ENCODE data around the gene NDST1.

NDST1 gene

GRCh38 chr5:150560401-150561191 is 52.7 kb downstream of the NDST1 start:
- Mint-ChIP-seq H3K27me3 (peaks cover 2% of the 10 kb centered on the region), H3K4me1 (no peaks in the 10 kb centered on the region), H3K9me3 (no peaks in the 10 kb centered on the region), H3K36me3 (no peaks in the 10 kb centered on the region), H3K27ac (no peak overlapping the region), H3K4me3 (no peak overlapping the region)
- DNase-seq (ENCODE audit: low spot score in 2 of 2), result peak; percentile 92
- ATAC-seq (ENCODE audit: low read depth), result peak; percentile 99

GRCh38 chr5:150561192-150561512 is 53.2 kb downstream of the NDST1 start:
- Mint-ChIP-seq H3K27me3 (peaks cover 2% of the 10 kb centered on the region), H3K4me1 (no peaks in the 10 kb centered on the region), H3K27ac (no peak overlapping the region), H3K36me3 (no peaks in the 10 kb centered on the region), H3K9me3 (no peaks in the 10 kb centered on the region), H3K4me3 (no peak overlapping the region)
- DNase-seq (ENCODE audit: low spot score in 2 of 2), result no peak
- ATAC-seq (ENCODE audit: low read depth), result no peak

- no peak for DNase-seq (ENCODE audit: low spot score in 2 of 2)
- Mint-ChIP-seq H3K27me3 (peaks cover 2% of the 10 kb centered on the region), H3K9me3 (no peaks in the 10 kb centered on the region), H3K27ac (no peak overlapping the region), H3K4me3 (no peak overlapping the region), H3K36me3 (no peaks in the 10 kb centered on the region), H3K4me1 (no peaks in the 10 kb centered on the region)
- ATAC-seq (ENCODE audit: low read depth), result no peak
These were observed 53.8 kb downstream of the NDST1 start for GRCh38 chr5:150561571-150562275.

- H3K4me1 Mint-ChIP-seq, result no peaks in the 10 kb centered on the region
- H3K27ac Mint-ChIP-seq, result no peak overlapping the region
- ATAC-seq (ENCODE audit: low read depth) (no peak), DNase-seq (ENCODE audit: low spot score in 2 of 2) (peak in 1 of 2 donors; percentile 32)
- H3K36me3 Mint-ChIP-seq, result no peaks in the 10 kb centered on the region
- H3K9me3 Mint-ChIP-seq, result no peaks in the 10 kb centered on the region
- peaks cover 2% of the 10 kb centered on the region for H3K27me3 Mint-ChIP-seq
- H3K4me3 Mint-ChIP-seq, result no peak overlapping the region
These were observed 54.9 kb downstream of the NDST1 start for GRCh38 chr5:150562832-150563231.

GRCh38 chr5:150565868-150566267 is 57.9 kb downstream of the NDST1 start:
- Mint-ChIP-seq H3K27me3 (no peaks in the 10 kb centered on the region), H3K4me3 (no peak overlapping the region), H3K9me3 (no peaks in the 10 kb centered on the region), H3K4me1 (no peaks in the 10 kb centered on the region), H3K27ac (no peak overlapping the region), H3K36me3 (no peaks in the 10 kb centered on the region)
- DNase-seq (ENCODE audit: low spot score in 2 of 2) (no peak), ATAC-seq (ENCODE audit: low read depth) (no peak)

- no peak overlapping the region for H3K4me3 Mint-ChIP-seq
- no peaks in the 10 kb centered on the region for H3K27me3 Mint-ChIP-seq
- H3K36me3 Mint-ChIP-seq, result no peaks in the 10 kb centered on the region
- DNase-seq (ENCODE audit: low spot score in 2 of 2), result no peak
- H3K9me3 Mint-ChIP-seq, result no peaks in the 10 kb centered on the region
- H3K27ac Mint-ChIP-seq, result no peak overlapping the region
- H3K4me1 Mint-ChIP-seq, result no peaks in the 10 kb centered on the region
- no peak for ATAC-seq (ENCODE audit: low read depth)
These were observed 59.2 kb downstream of the NDST1 start for GRCh38 chr5:150567031-150567717.

- H3K27me3 Mint-ChIP-seq, result no peaks in the 10 kb centered on the region
- H3K4me1 Mint-ChIP-seq, result no peaks in the 10 kb centered on the region
- no peak overlapping the region for H3K4me3 Mint-ChIP-seq
- DNase-seq (ENCODE audit: low spot score in 2 of 2) (no peak), ATAC-seq (ENCODE audit: low read depth) (no peak)
- H3K9me3 Mint-ChIP-seq, result no peaks in the 10 kb centered on the region
- no peak overlapping the region for H3K27ac Mint-ChIP-seq
- no peaks in the 10 kb centered on the region for H3K36me3 Mint-ChIP-seq
These were observed 60.7 kb downstream of the NDST1 start for GRCh38 chr5:150568663-150569062.

- Mint-ChIP-seq H3K27ac (no peak overlapping the region), H3K36me3 (no peaks in the 10 kb centered on the region), H3K27me3 (no peaks in the 10 kb centered on the region), H3K4me1 (no peaks in the 10 kb centered on the region), H3K4me3 (no peak overlapping the region), H3K9me3 (no peaks in the 10 kb centered on the region)
- ATAC-seq (ENCODE audit: low read depth), result no peak
- DNase-seq (ENCODE audit: low spot score in 2 of 2), result no peak
These were observed 62.4 kb downstream of the NDST1 start for GRCh38 chr5:150570333-150570732.

GRCh38 chr5:150571836-150572235 is 63.9 kb downstream of the NDST1 start:
- Mint-ChIP-seq H3K36me3 (no peaks in the 10 kb centered on the region), H3K27me3 (no peaks in the 10 kb centered on the region), H3K27ac (no peak overlapping the region), H3K4me3 (no peak overlapping the region), H3K9me3 (no peaks in the 10 kb centered on the region), H3K4me1 (no peaks in the 10 kb centered on the region)
- no peak for DNase-seq (ENCODE audit: low spot score in 2 of 2)
- ATAC-seq (ENCODE audit: low read depth), result no peak

GRCh38 chr5:150573216-150573615 is 65.3 kb downstream of the NDST1 start:
- Mint-ChIP-seq H3K4me1 (no peaks in the 10 kb centered on the region), H3K27ac (no peak overlapping the region), H3K4me3 (no peak overlapping the region), H3K36me3 (no peaks in the 10 kb centered on the region), H3K27me3 (no peaks in the 10 kb centered on the region), H3K9me3 (no peaks in the 10 kb centered on the region)
- no peak for DNase-seq (ENCODE audit: low spot score in 2 of 2)
- ATAC-seq (ENCODE audit: low read depth), result no peak

GRCh38 chr5:150573867-150574817 is 66.2 kb downstream of the NDST1 start:
- no peaks in the 10 kb centered on the region for H3K36me3 Mint-ChIP-seq
- no peak for ATAC-seq (ENCODE audit: low read depth)
- DNase-seq (ENCODE audit: low spot score in 2 of 2), result no peak
- no peaks in the 10 kb centered on the region for H3K9me3 Mint-ChIP-seq
- H3K4me3 Mint-ChIP-seq, result no peak overlapping the region
- H3K27me3 Mint-ChIP-seq, result no peaks in the 10 kb centered on the region
- no peaks in the 10 kb centered on the region for H3K4me1 Mint-ChIP-seq
- no peak overlapping the region for H3K27ac Mint-ChIP-seq

GRCh38 chr5:150574818-150575547 is 67.1 kb downstream of the NDST1 start:
- Mint-ChIP-seq H3K4me3 (no peak overlapping the region), H3K27me3 (no peaks in the 10 kb centered on the region), H3K9me3 (no peaks in the 10 kb centered on the region), H3K27ac (no peak overlapping the region), H3K4me1 (no peaks in the 10 kb centered on the region), H3K36me3 (no peaks in the 10 kb centered on the region)
- DNase-seq (ENCODE audit: low spot score in 2 of 2) (no peak), ATAC-seq (ENCODE audit: low read depth) (no peak)

- H3K27ac Mint-ChIP-seq, result no peak overlapping the region
- no peak for DNase-seq (ENCODE audit: low spot score in 2 of 2)
- H3K9me3 Mint-ChIP-seq, result no peaks in the 10 kb centered on the region
These were observed 68.0 kb downstream of the NDST1 start for GRCh38 chr5:150575745-150576448.

More at GRCh38 chr5:150575745-150576448, 68.0 kb downstream of the NDST1 start:
- H3K27me3 Mint-ChIP-seq, result peaks cover 2% of the 10 kb centered on the region
- H3K36me3 Mint-ChIP-seq, result no peaks in the 10 kb centered on the region
- ATAC-seq (ENCODE audit: low read depth), result no peak
- H3K4me3 Mint-ChIP-seq, result no peak overlapping the region
- H3K4me1 Mint-ChIP-seq, result no peaks in the 10 kb centered on the region
